Activated naive CD4-positive, alpha-beta T cell treated with Interleukin-2 at 50 U/mL for 16 hours (primary cell): ENCODE results near the gene PLXNC1.

ENCODE experiments used
- DNase-seq: peaks from one replicate; pipeline ENCODE4 v3.0.0-alpha.2; 2020

PLXNC1 gene

GRCh38 chr12:94147991-94148738, at the start of gene PLXNC1:
Gene PLXNC1, plus strand, starts transcription at chr12:94148577. Its CDS starts 395 bp downstream, at chr12:94148972.
- peak; percentile 77 for DNase-seq

DNA sequence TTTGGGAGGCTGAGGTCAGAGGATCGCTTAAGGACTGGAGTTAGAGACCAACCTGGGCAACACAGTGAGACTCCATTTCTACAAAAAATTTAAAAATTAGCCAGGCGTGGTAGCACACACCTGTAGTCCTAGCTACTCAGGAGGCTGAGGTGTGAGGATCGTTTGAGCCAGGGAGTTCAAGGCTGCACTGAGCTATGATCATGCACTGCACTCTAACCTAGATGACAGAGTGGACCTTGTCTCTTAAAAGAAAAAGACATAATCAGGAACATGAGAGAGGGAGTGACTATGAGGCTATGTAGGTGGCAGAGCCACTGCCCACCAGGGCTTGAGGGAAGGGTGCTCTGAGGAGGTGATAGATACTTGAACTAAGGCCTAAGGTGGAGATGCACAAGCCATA, 49.2 kb upstream of the PLXNC1 start:
- no peak for DNase-seq

- no peak for DNase-seq
These were observed 48.7 kb upstream of the PLXNC1 start for GRCh38 chr12:94099632-94100031.

- peak; percentile 20 for DNase-seq
These were observed 48.2 kb upstream of the PLXNC1 start for GRCh38 chr12:94100211-94100627.

GRCh38 chr12:94100990-94101737, 47.2 kb upstream of the PLXNC1 start:
- peak; percentile 82 for DNase-seq

DNA sequence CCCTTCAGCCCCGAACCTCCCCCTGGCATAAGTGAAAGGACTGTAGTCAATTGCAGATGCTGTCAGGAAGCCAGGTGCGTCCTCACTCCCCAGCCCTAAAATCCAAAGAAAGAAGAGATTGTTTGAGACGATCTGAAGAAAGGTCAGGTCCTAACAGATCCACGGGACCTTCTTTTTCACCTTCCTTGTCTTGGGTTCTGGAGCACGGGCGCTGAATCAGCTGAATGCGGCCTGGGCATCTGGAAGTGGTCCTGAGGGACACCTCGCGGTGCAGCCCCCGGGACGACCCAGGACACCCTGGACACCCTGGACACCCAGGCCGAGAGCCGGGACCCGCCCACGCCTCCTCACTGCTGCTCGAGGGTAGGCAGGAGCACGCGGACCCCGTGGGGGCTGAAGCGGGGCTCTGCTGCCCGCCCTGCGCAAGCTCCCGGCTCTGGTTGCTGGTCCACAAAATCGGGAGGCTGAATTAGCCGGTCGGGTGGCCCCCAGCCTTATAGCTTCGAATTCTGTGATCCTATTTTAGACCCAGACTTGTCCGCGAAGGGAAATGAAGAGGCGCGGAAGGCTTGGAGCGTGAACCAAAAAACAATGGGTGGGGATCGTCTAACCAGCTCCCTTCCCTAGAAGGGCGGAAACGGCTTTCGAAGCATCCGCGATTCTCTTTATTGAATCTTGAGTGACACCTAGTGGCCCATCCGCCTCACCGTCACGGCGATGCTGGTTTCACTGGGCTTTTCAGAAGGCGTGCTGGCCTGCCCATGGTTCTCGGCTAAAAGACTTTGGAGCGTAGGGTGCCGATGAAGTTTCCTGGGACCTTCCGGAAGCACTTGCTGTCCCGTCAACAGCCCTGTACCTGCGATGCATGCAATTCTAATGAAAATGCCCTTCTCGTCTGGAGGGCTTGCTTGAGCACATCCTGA, 46.4 kb upstream of the PLXNC1 start:
- DNase-seq = peak; percentile 85

- no peak for DNase-seq
These were observed 44.4 kb upstream of the PLXNC1 start for GRCh38 chr12:94103986-94104385.

- no peak for DNase-seq
These were observed 40.5 kb upstream of the PLXNC1 start for GRCh38 chr12:94107910-94108309.

- peak; percentile 63 for DNase-seq
These were observed 39.2 kb upstream of the PLXNC1 start for GRCh38 chr12:94109160-94109559.

DNA sequence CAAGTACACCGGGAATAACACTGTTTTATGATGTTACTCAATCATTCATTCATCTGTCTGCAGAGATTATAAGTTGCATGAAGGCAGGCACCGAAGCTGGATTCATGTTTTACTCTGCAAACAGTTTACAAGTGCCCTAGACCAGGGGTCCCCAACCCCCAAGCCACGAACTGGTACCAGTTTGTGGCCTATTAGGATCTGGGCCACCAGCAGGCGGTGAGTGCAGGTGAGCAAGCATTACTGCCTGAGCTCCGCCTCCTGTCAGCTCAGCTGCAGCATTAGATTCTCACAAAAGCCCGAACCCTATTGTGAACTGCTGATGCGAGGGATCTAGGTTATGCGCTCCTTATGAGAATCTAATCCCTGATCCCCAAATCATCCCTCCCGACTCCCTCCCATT, 38.1 kb upstream of the PLXNC1 start:
- no peak for DNase-seq

DNA sequence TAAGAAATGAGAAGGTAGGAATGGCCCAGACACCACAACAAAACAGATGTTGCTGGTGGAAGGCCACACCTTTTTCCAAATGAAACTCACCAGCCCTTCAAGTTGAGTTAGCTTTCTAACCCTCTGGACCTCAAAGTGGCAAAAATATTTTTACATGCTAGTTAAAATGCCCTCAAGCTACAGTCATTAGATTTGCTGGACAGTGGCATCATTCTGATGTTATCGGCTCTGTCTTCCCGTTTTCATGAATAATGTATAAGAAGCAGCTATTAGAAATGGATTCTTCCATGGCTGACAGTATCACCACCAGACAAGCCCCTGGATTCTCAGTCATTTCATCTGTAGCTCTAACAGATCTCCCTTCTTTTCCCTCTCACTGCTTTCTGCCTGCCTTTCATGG, 37.1 kb upstream of the PLXNC1 start:
- no peak for DNase-seq

GRCh38 chr12:94112121-94112520, 36.3 kb upstream of the PLXNC1 start:
- DNase-seq = no peak

GRCh38 chr12:94114166-94114565, 34.2 kb upstream of the PLXNC1 start:
- DNase-seq = no peak

- DNase-seq = no peak
These were observed 32.2 kb upstream of the PLXNC1 start for GRCh38 chr12:94116191-94116590.

GRCh38 chr12:94121886-94122285, 26.5 kb upstream of the PLXNC1 start:
- no peak for DNase-seq

DNA sequence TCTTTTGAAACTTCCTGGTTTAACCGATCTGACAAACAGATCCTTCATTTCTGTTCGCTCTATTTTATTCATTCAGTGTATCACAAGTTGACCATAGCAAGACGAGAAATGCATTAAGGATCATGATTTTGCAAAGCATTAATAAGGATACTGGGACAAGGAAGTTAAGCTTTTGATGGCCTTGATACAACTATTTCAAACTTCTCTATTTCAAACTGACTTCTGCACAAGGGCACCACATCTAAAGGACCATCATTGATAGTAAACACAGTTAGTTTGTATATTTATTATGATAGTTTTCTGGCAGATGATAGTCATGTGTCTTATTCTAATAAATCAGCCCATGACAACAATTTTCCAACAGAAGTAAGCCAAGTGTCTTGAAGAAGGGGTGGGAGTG, 25.8 kb upstream of the PLXNC1 start:
- no peak for DNase-seq

DNA sequence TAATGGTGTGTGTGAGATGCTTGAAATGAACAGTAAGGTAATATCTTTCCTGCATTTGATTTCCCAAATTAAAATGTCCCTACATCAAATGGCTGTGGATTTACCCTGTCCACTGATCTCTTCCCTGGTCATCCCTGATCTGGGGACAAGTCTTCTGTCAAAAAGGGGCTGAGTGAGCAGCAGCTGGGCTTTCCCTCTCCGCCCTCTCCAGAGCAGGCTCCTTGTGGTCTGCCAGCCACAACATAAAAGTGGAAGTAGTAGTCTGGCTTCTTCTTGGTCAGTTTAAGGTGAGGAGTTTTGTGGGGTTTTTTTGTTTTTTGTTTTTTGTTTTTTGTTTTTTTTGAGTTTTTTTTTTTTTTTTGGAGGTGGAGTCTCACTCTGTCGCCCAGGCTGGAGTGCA, 25.2 kb upstream of the PLXNC1 start:
- DNase-seq = no peak

- no peak for DNase-seq
These were observed 22.3 kb upstream of the PLXNC1 start for GRCh38 chr12:94126067-94126466.

DNA sequence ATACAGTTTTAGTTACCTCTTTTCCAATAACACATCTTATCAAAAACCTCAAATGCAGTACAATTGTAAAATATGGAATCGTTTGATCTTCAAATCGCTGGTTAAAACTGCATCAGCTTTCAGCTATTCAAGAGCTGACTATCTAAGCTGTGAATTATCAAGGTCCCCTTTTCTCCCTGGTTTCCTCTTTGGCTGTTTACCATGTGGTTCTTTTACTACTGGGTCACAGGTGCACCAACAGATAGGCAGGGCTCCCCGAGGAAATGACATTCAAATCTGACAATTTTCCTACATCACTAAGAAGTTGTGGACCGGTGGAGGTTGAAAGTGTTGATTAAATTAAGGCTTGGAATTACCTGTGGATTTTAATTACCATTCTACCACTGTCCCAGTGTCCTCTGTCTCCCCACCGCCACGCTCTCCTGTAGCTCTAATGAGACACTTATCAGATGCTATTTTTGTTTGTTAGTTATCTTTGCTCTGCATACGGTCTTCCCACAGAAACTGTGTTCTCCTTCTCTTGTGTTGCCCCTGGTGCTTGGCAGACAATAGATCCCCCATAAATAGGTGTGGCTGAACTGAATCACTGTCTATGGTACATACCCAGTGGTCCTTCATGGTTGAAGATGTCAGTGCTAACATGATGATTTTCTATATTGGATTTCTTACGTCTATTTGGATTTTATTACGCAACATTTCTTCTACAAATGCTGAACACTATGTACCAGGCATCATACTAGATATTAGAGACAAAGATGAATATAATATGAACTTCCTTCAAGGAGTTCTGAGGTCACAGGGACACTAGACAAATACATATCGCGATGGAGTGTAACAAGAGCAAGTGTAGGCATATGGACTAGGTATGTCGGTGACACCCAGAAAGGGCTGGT, 20.9 kb upstream of the PLXNC1 start:
- DNase-seq = no peak

DNA sequence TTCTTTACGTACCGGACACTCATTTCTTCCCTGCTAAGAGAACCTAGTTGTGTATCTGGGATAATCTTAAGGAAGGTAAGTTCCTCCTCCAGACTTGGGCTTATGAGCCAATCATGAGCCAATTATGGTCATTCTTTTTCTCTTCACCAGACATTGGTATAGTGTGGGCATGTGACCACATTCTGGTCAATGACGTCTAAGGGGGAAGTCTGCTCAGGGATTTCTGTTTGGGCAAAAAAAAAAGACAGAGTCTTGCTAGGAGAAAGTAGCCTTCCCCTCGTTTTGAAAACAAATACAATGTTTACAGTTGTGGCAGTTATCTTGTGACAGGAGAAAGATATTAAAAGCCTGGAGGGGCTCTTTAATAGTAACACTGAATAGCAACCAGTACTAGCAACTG, 20.1 kb upstream of the PLXNC1 start:
- DNase-seq = no peak

DNA sequence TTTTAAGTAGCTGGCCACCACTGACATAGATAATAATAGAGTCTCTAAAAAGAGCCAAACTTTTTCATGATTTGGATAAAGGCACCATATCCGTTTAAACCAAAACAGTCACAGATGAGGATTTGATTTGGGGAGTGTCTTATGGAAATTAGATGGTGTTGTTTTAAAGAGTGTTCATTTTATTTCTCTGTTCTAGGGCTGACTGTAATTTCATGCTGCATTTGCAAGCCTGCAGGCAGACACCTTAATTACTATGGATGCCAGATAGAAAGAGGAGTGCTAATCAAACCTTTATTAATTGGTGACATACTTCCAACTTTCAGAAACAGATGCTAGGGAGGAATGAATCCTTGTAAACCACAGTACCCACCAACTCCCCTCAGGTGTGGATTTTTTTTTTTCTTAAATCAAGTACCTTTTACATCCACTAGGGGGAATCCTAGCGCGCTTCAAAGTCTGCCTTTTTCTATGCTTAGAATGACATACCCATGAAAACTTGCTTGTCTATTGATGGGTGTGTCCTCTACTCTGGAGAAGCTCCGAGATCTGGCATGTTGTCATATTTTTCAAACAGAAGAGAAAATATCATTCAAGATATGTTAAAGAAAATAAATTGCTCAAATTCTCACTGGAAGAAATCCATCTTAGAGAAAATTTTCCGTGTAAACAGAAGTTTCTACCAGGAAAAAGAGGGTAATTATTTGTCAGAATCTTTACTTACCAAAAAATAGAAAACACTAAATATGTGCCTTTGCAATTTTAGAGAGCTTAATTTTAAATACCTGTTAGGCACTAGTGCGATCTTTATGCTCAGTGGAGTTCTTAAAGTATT, 14.2 kb upstream of the PLXNC1 start:
- peak; percentile 16 for DNase-seq
